CD14-positive monocyte (primary cell): Measurements from ENCODE around the gene NPAS4. TPM values are rescaled to one million over a fixed set of nuclear protein-coding genes. Genes with fewer than 3 reads are reported as not detected.

ENCODE experiments used
- DNase-seq, 3 donors: peaks; one replicate each; pipeline ENCODE4 v3.0.0-alpha.2; 2011 to 2022
- H2AFZ ChIP-seq: 2 replicates; pipeline ENCODE4 v1.6.0; 2012; ENCODE audit warnings: mild to moderate bottlenecking, low read depth, low read length, inconsistent platforms; ENCODE audit not compliant: insufficient read depth, poor library complexity, severe bottlenecking
- H3K27ac ChIP-seq, 2 donors: 1 replicate in 1 of 2; 2 replicates in 1 of 2; pipeline ENCODE4 v1.5.1; 2012 to 2013; ENCODE audit warnings: low read length in 2 of 2, control low read depth in 1 of 2, inconsistent platforms in 1 of 2, low read depth in 1 of 2, mild to moderate bottlenecking in 1 of 2
- H3K27me3 ChIP-seq, 2 donors: one replicate each; pipeline versions ENCODE4 v1.6.0 to v1.6.1; 2011 to 2013; ENCODE audit warnings: low read length in 2 of 2; ENCODE audit not compliant: control insufficient read depth in 2 of 2, insufficient read depth in 2 of 2
- H3K36me3 ChIP-seq, 2 donors: replicated peaks in 1 of 2; 1 replicate in 1 of 2; 2 replicates in 1 of 2; pipeline versions ENCODE4 v1.5.1 to v1.6.1; 2012 to 2013; ENCODE audit warnings: low read length in 2 of 2, control low read depth in 1 of 2, inconsistent platforms in 1 of 2, mild to moderate bottlenecking in 1 of 2; ENCODE audit not compliant: insufficient read depth in 2 of 2, control insufficient read depth in 1 of 2
- H3K4me1 ChIP-seq, 2 donors: 1 replicate in 1 of 2; 2 replicates in 1 of 2; pipeline versions ENCODE4 v1.5.1 to v1.6.1; 2012 to 2013; ENCODE audit warnings: low read length in 2 of 2, control low read depth in 1 of 2, inconsistent platforms in 1 of 2, mild to moderate bottlenecking in 1 of 2, moderate library complexity in 1 of 2; ENCODE audit not compliant: insufficient read depth in 2 of 2, control insufficient read depth in 1 of 2
- H3K4me2 ChIP-seq: replicated peaks from 2 replicates; pipeline ENCODE3; 2012; ENCODE audit warnings: low read length, moderate library complexity, mild to moderate bottlenecking; ENCODE audit not compliant: poor library complexity, severe bottlenecking; ENCODE audit errors: extremely low read depth
- H3K4me3 ChIP-seq, 3 experiments: fragments of 200-600 bp in 1 of 3; sonication (generic) in 1 of 3; replicated peaks in 1 of 3; 1 replicate in 2 of 3; 2 replicates in 1 of 3; pipeline ENCODE4 v1.5.1; 2011 to 2013; ENCODE audit warnings: low read length in 3 of 3, mild to moderate bottlenecking in 3 of 3, control low read depth in 2 of 3, low read depth in 2 of 3, inconsistent platforms in 1 of 3, moderate library complexity in 1 of 3
- H3K79me2 ChIP-seq: 2 replicates; pipeline ENCODE4 v1.6.0; 2012; ENCODE audit warnings: mild to moderate bottlenecking, control low read depth, inconsistent platforms, low read length, moderate library complexity; ENCODE audit not compliant: insufficient read depth
- H3K9ac ChIP-seq: 2 replicates; pipeline ENCODE4 v1.6.0; 2017; ENCODE audit warnings: low read length, mild to moderate bottlenecking; ENCODE audit not compliant: insufficient read depth, poor library complexity, severe bottlenecking
- H3K9me3 ChIP-seq, 2 donors: replicated peaks in 1 of 2; 1 replicate in 1 of 2; 2 replicates in 1 of 2; pipeline versions ENCODE4 v1.5.1 to v1.6.1; 2012 to 2013; ENCODE audit warnings: low read length in 2 of 2, control low read depth in 1 of 2; ENCODE audit not compliant: control insufficient read depth in 1 of 2, insufficient read depth in 1 of 2
- H4K20me1 ChIP-seq: 2 replicates; pipeline ENCODE4 v1.6.0; 2012; ENCODE audit warnings: mild to moderate bottlenecking, low read length, control low read depth, moderate library complexity; ENCODE audit not compliant: insufficient read depth
- H3K27ac Mint-ChIP-seq, 7 donors: one replicate each; pipeline ENCODE4 v1.8.0; 2020; ENCODE audit warnings: mild to moderate bottlenecking in 7 of 7, mixed read lengths in 7 of 7, moderate library complexity in 6 of 7, inconsistent platforms in 2 of 7
- H3K27me3 Mint-ChIP-seq, 3 donors: one replicate each; pipeline ENCODE4 v1.8.0; 2021 to 2022; ENCODE audit warnings: low read depth in 3 of 3, mild to moderate bottlenecking in 3 of 3, mixed read lengths in 3 of 3, moderate library complexity in 3 of 3, inconsistent platforms in 1 of 3
- H3K36me3 Mint-ChIP-seq, 2 donors: one replicate each; pipeline ENCODE4 v1.8.0; 2020; ENCODE audit warnings: mixed read lengths in 2 of 2, inconsistent platforms in 1 of 2, mild to moderate bottlenecking in 1 of 2
- H3K4me1 Mint-ChIP-seq: one replicate; pipeline ENCODE4 v1.8.0; 2020; ENCODE audit warnings: mild to moderate bottlenecking, mixed read lengths
- H3K4me3 Mint-ChIP-seq, 2 donors: one replicate each; pipeline ENCODE4 v1.8.0; 2020; ENCODE audit warnings: mild to moderate bottlenecking in 2 of 2, mixed read lengths in 2 of 2, moderate library complexity in 1 of 2
- H3K9me3 Mint-ChIP-seq, 7 donors: one replicate each; pipeline ENCODE4 v1.8.0; 2020 to 2022; ENCODE audit warnings: mixed read lengths in 7 of 7, mild to moderate bottlenecking in 6 of 7, moderate library complexity in 6 of 7, inconsistent platforms in 2 of 7
- CTCF ChIP-seq: fragments of 200-600 bp; IDR thresholded peaks from one replicate; pipeline ENCODE4 v1.8.0; 2022; ENCODE audit warnings: antibody characterized with exemption, mild to moderate bottlenecking
- WGBS: methylation state at CpG from one replicate; pipeline ENCODE4 v1.1.5; 2013; ENCODE audit warnings: missing lambda C conversion rate; ENCODE audit not compliant: insufficient coverage; 5-methylcytosine and 5-hydroxymethylcytosine counted together
- intact Hi-C, 2 donors: fragments of 100-400 bp; cut with micrococcal nuclease; formaldehyde crosslinking; loops; one replicate each; pipeline versions ENCODE4 v1.15.0 to v1.15.1; 2023
- polyA plus RNA-seq, 3 donors: library from polyadenylated mRNA; depleted of rRNA in 1 of 3; unstranded in 2 of 3; stranded (reverse) in 1 of 3; fragments of 300-500 nt in 2 of 3; fragments of >200 nt in 1 of 3; fragmentation: Illumina TruSeq in 2 of 3; gene quantifications; 1 replicate in 2 of 3; 2 replicates in 1 of 3; pipeline ENCODE4 v1.2.3, GENCODE V29; 2012 to 2021

The NPAS4 gene
- polyA plus RNA-seq, 3 donors: not detected

GRCh38 chr11:66386171-66387069 is 34.4 kb upstream of the NPAS4 start:
- WGBS: 5% methylated on average over 17 of the region's 20 CpGs
- H3K4me2 ChIP-seq: peak overlapping the region; percentile 57

More at GRCh38 chr11:66386171-66387069, 34.4 kb upstream of the NPAS4 start:
- no peaks in the 10 kb centered on the region for H3K79me2 ChIP-seq
- Mint-ChIP-seq H3K4me3 (peak overlapping the region in 1 of 2 donors; percentile 67), H3K36me3 (no peaks in the 10 kb centered on the region), H3K4me1 (peaks cover 7% of the 10 kb centered on the region), H3K9me3 (peaks cover 0 to 3% (median 0%) of the 10 kb centered on the region in 7 donors), H3K27ac (peak overlapping the region in 1 of 7 donors; percentile 52), H3K27me3 (peaks cover 8 to 22% (median 12%) of the 10 kb centered on the region in 3 donors)
- peak overlapping the region; percentile 65 for H2AFZ ChIP-seq
- peak; percentile 87 for TF ChIP-seq CTCF
- intact Hi-C loops: loop anchor here in 1 of 2 donors (10.0 kb wide), 1 partner anchor 72 kb away; the partner anchor contains the start of gene CD248
- peaks cover 0 to 2% of the 10 kb centered on the region in 2 donors for H3K27me3 ChIP-seq
- peak overlapping the region in 1 of 3 experiments; percentile 35 for H3K4me3 ChIP-seq
- DNase-seq: peak; percentile 67 to 80 (median 76)
- no peak overlapping the region for H3K27ac ChIP-seq
- H4K20me1 ChIP-seq: no peaks in the 10 kb centered on the region
- H3K9ac ChIP-seq: no peak overlapping the region
- H3K9me3 ChIP-seq: no peaks in the 10 kb centered on the region
- peaks cover 5 to 6% of the 10 kb centered on the region in 2 donors for H3K4me1 ChIP-seq
- no peaks in the 10 kb centered on the region for H3K36me3 ChIP-seq
